ENCODE measurements around the gene RIMBP2.

- TF ChIP-seq POLR2A (IDR thresholded peaks at IDR 0.05), result no peak
- TF ChIP-seq, protein P1, sequence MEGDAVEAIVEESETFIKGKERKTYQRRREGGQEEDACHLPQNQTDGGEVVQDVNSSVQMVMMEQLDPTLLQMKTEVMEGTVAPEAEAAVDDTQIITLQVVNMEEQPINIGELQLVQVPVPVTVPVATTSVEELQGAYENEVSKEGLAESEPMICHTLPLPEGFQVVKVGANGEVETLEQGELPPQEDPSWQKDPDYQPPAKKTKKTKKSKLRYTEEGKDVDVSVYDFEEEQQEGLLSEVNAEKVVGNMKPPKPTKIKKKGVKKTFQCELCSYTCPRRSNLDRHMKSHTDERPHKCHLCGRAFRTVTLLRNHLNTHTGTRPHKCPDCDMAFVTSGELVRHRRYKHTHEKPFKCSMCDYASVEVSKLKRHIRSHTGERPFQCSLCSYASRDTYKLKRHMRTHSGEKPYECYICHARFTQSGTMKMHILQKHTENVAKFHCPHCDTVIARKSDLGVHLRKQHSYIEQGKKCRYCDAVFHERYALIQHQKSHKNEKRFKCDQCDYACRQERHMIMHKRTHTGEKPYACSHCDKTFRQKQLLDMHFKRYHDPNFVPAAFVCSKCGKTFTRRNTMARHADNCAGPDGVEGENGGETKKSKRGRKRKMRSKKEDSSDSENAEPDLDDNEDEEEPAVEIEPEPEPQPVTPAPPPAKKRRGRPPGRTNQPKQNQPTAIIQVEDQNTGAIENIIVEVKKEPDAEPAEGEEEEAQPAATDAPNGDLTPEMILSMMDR (IDR thresholded peaks at IDR 0.05), result no peak
Observed at GRCh38 chr12:130560321-130560720, 155.8 kb downstream of the RIMBP2 start.
